ENCODE data around the gene OCA2.

The OCA2 gene

DNA sequence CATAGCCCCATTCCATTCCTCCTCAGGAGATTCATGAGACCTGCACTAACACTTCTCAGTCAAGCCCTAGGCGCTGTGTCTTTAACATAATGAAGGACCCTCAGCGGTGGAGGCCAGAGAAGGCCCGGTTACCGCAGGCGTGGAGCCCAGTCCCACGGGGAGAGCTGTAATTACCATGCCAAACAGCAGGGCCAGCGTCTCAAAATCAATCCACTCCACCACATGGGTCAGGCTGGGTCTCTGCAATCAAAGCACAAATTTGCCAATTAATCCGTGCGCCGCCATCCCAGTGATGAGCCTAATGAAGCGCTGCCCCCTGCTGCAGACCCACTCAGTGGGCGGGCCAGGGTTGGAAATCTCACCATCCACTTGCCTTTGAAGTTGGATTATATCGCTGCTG, 109.7 kb downstream of the OCA2 start:
- H3K27me3 ChIP-seq (ENCODE audit: control insufficient read depth, insufficient read depth, low read length, poor library complexity, severe bottlenecking) = no peaks in the 10 kb centered on the region
- H3K27ac ChIP-seq (ENCODE audit: insufficient read depth, low read depth, low read length, poor library complexity, severe bottlenecking) = no peak overlapping the region
- no peak overlapping the region for H3K4me3 ChIP-seq (ENCODE audit: insufficient read depth, low read depth, low read length)
- H3K9me3 ChIP-seq (ENCODE audit: control insufficient read depth, low read length) = no peaks in the 10 kb centered on the region
- WGBS, 2 experiments = 86 to 89% methylated on average over 13 of the region's 13 CpGs
- H3K36me3 ChIP-seq (ENCODE audit: control insufficient read depth, insufficient read depth, low read length) = no peaks in the 10 kb centered on the region
- H3K4me1 ChIP-seq (ENCODE audit: control insufficient read depth, insufficient read depth, low read length) = no peaks in the 10 kb centered on the region

DNA sequence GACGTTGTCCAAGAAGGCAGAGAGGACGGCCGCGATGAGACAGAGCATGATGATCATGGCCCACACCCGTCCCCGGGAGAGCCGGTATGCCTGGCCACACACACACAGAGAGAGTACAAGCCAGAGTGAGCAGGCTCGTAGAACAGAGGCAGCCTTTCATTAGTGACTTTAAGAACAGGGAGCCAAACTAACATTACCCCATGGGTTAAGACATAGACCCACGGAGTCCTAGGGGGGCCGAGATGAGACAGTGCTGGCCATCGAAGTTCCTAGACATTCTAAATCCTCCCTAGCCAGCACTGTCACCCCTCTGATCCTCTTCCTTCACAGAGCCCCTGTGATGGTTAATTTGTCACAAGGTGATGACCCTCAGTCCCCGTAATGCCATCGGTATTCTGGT, 114.0 kb downstream of the OCA2 start:
- WGBS, 2 experiments = 89 to 91% methylated on average over 13 of the region's 13 CpGs
- Histone ChIP-seq H3K27me3 (ENCODE audit: control insufficient read depth, insufficient read depth, low read length, poor library complexity, severe bottlenecking) (no peaks in the 10 kb centered on the region), H3K36me3 (ENCODE audit: control insufficient read depth, insufficient read depth, low read length) (no peaks in the 10 kb centered on the region), H3K9me3 (ENCODE audit: control insufficient read depth, low read length) (no peaks in the 10 kb centered on the region), H3K4me1 (ENCODE audit: control insufficient read depth, insufficient read depth, low read length) (no peaks in the 10 kb centered on the region), H3K27ac (ENCODE audit: insufficient read depth, low read depth, low read length, poor library complexity, severe bottlenecking) (no peak overlapping the region), H3K4me3 (ENCODE audit: insufficient read depth, low read depth, low read length) (no peak overlapping the region)

- H3K27me3 ChIP-seq (ENCODE audit: control insufficient read depth, insufficient read depth, low read length, poor library complexity, severe bottlenecking) = no peaks in the 10 kb centered on the region
- H3K4me1 ChIP-seq (ENCODE audit: control insufficient read depth, insufficient read depth, low read length) = no peaks in the 10 kb centered on the region
- 96 to 97% methylated on average over 9 of the region's 9 CpGs for WGBS, 2 experiments
- no peaks in the 10 kb centered on the region for H3K36me3 ChIP-seq (ENCODE audit: control insufficient read depth, insufficient read depth, low read length)
- no peak overlapping the region for H3K27ac ChIP-seq (ENCODE audit: insufficient read depth, low read depth, low read length, poor library complexity, severe bottlenecking)
- no peak overlapping the region for H3K4me3 ChIP-seq (ENCODE audit: insufficient read depth, low read depth, low read length)
- no peaks in the 10 kb centered on the region for H3K9me3 ChIP-seq (ENCODE audit: control insufficient read depth, low read length)
Measured at GRCh38 chr15:27983496-27983895, 115.6 kb downstream of the OCA2 start.

GRCh38 chr15:27977696-27978095, 121.4 kb downstream of the OCA2 start:
- 93 to 97% methylated on average over 3 to 4 of the region's 4 CpGs for WGBS, 2 experiments
- H3K9me3 ChIP-seq (ENCODE audit: control insufficient read depth, low read length) = no peaks in the 10 kb centered on the region
- no peaks in the 10 kb centered on the region for H3K36me3 ChIP-seq (ENCODE audit: control insufficient read depth, insufficient read depth, low read length)

GRCh38 chr15:27973886-27974285, 125.2 kb downstream of the OCA2 start:
- Histone ChIP-seq H3K27me3 (ENCODE audit: control insufficient read depth, insufficient read depth, low read length, poor library complexity, severe bottlenecking) (no peaks in the 10 kb centered on the region), H3K36me3 (ENCODE audit: control insufficient read depth, insufficient read depth, low read length) (no peaks in the 10 kb centered on the region), H3K4me1 (ENCODE audit: control insufficient read depth, insufficient read depth, low read length) (no peaks in the 10 kb centered on the region), H3K4me3 (ENCODE audit: insufficient read depth, low read depth, low read length) (no peak overlapping the region), H3K9me3 (ENCODE audit: control insufficient read depth, low read length) (no peaks in the 10 kb centered on the region), H3K27ac (ENCODE audit: insufficient read depth, low read depth, low read length, poor library complexity, severe bottlenecking) (no peak overlapping the region)

More at GRCh38 chr15:27977696-27978095, 121.4 kb downstream of the OCA2 start:
- H3K27me3 ChIP-seq (ENCODE audit: control insufficient read depth, insufficient read depth, low read length, poor library complexity, severe bottlenecking) = no peaks in the 10 kb centered on the region
- no peak overlapping the region for H3K27ac ChIP-seq (ENCODE audit: insufficient read depth, low read depth, low read length, poor library complexity, severe bottlenecking)
- H3K4me3 ChIP-seq (ENCODE audit: insufficient read depth, low read depth, low read length) = no peak overlapping the region
- H3K4me1 ChIP-seq (ENCODE audit: control insufficient read depth, insufficient read depth, low read length) = no peaks in the 10 kb centered on the region

DNA sequence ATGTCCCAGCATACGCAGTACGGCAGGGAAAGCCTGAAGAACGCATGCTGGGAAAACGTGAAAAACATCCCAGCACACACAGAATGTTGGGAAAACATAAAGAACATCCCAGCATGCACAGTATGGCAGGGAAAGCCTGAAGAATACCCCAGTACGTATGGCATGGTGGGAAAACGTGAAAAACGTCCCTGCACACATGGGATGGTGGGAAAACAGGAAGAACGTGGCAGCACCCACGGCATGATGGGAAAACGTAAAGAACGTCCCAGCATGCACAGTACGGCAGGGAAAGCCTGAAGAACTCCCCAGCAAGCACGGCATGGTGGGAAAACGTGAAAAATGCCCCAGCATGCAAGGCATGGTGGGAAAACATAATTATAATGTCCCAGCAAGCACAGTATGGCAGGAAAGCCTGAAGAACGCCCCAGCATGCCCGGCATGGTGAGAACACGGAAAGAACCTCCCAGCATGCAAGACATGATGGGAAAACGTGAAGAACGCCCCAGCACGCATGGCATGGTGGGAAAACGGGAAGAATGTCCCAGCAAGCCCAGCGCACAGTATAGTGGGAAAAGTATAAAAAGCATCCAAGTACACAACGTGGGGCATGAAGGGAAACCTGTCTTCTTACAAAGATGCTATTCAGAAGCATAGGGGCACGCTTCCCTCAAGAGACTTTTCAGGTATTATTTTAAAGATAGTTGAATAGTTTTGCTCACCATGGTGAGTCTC, 128.3 kb downstream of the OCA2 start:
- 94 to 96% methylated on average over 24 of the region's 24 CpGs for WGBS, 2 experiments
- no peaks in the 10 kb centered on the region for H3K27me3 ChIP-seq (ENCODE audit: control insufficient read depth, insufficient read depth, low read length, poor library complexity, severe bottlenecking)

GRCh38 chr15:27967541-27967940, 131.6 kb downstream of the OCA2 start:
- Histone ChIP-seq H3K36me3 (ENCODE audit: control insufficient read depth, insufficient read depth, low read length) (no peaks in the 10 kb centered on the region), H3K9me3 (ENCODE audit: control insufficient read depth, low read length) (no peaks in the 10 kb centered on the region), H3K4me1 (ENCODE audit: control insufficient read depth, insufficient read depth, low read length) (no peaks in the 10 kb centered on the region), H3K27ac (ENCODE audit: insufficient read depth, low read depth, low read length, poor library complexity, severe bottlenecking) (no peak overlapping the region), H3K4me3 (ENCODE audit: insufficient read depth, low read depth, low read length) (no peak overlapping the region), H3K27me3 (ENCODE audit: control insufficient read depth, insufficient read depth, low read length, poor library complexity, severe bottlenecking) (no peaks in the 10 kb centered on the region)
- WGBS, 2 experiments = 95 to 96% methylated on average over 13 of the region's 13 CpGs

More for the DNA sequence above, 128.3 kb downstream of the OCA2 start:
- Histone ChIP-seq H3K4me1 (ENCODE audit: control insufficient read depth, insufficient read depth, low read length) (no peaks in the 10 kb centered on the region), H3K4me3 (ENCODE audit: insufficient read depth, low read depth, low read length) (no peak overlapping the region), H3K27ac (ENCODE audit: insufficient read depth, low read depth, low read length, poor library complexity, severe bottlenecking) (no peak overlapping the region), H3K9me3 (ENCODE audit: control insufficient read depth, low read length) (no peaks in the 10 kb centered on the region), H3K36me3 (ENCODE audit: control insufficient read depth, insufficient read depth, low read length) (no peaks in the 10 kb centered on the region)

GRCh38 chr15:27965546-27965945, 133.6 kb downstream of the OCA2 start:
- Histone ChIP-seq H3K36me3 (ENCODE audit: control insufficient read depth, insufficient read depth, low read length) (no peaks in the 10 kb centered on the region), H3K27me3 (ENCODE audit: control insufficient read depth, insufficient read depth, low read length, poor library complexity, severe bottlenecking) (no peaks in the 10 kb centered on the region), H3K4me1 (ENCODE audit: control insufficient read depth, insufficient read depth, low read length) (no peaks in the 10 kb centered on the region), H3K4me3 (ENCODE audit: insufficient read depth, low read depth, low read length) (no peak overlapping the region), H3K27ac (ENCODE audit: insufficient read depth, low read depth, low read length, poor library complexity, severe bottlenecking) (no peak overlapping the region), H3K9me3 (ENCODE audit: control insufficient read depth, low read length) (no peaks in the 10 kb centered on the region)
- WGBS, 2 experiments = 86 to 89% methylated on average over 5 to 6 of the region's 6 CpGs

DNA sequence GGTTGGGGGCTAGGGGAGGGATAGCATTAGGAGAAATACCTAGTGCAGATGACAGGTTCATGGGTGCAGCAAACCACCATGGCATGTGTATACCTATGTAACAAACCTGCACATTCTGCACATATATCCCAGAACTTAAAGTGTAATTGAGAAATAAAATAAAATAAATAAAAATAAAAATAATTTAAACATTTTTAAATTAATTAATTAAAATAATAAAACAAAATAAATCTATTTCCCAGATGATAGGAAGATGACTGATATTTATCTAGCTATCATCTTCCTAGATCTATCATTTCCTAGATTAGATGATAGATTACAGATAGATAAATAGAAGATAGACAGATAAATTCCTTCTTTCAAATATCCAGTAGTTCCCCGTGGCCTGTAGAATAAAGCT, 137.3 kb downstream of the OCA2 start:
- Histone ChIP-seq H3K4me3 (ENCODE audit: insufficient read depth, low read depth, low read length) (no peak overlapping the region), H3K27me3 (ENCODE audit: control insufficient read depth, insufficient read depth, low read length, poor library complexity, severe bottlenecking) (no peaks in the 10 kb centered on the region), H3K9me3 (ENCODE audit: control insufficient read depth, low read length) (no peaks in the 10 kb centered on the region), H3K4me1 (ENCODE audit: control insufficient read depth, insufficient read depth, low read length) (peaks cover 1% of the 10 kb centered on the region), H3K27ac (ENCODE audit: insufficient read depth, low read depth, low read length, poor library complexity, severe bottlenecking) (no peak overlapping the region), H3K36me3 (ENCODE audit: control insufficient read depth, insufficient read depth, low read length) (no peaks in the 10 kb centered on the region)
- 77 to 87% methylated on average over 1 of the region's 1 CpG for WGBS, 2 experiments

- no peaks in the 10 kb centered on the region for H3K27me3 ChIP-seq (ENCODE audit: control insufficient read depth, insufficient read depth, low read length, poor library complexity, severe bottlenecking)
- H3K36me3 ChIP-seq (ENCODE audit: control insufficient read depth, insufficient read depth, low read length) = no peaks in the 10 kb centered on the region
- no peaks in the 10 kb centered on the region for H3K9me3 ChIP-seq (ENCODE audit: control insufficient read depth, low read length)
- no peak overlapping the region for H3K4me3 ChIP-seq (ENCODE audit: insufficient read depth, low read depth, low read length)
- H3K4me1 ChIP-seq (ENCODE audit: control insufficient read depth, insufficient read depth, low read length) = peaks cover 5% of the 10 kb centered on the region
- no peak overlapping the region for H3K27ac ChIP-seq (ENCODE audit: insufficient read depth, low read depth, low read length, poor library complexity, severe bottlenecking)
- WGBS, 2 experiments = 90% methylated on average over 9 to 10 of the region's 10 CpGs
Measured at GRCh38 chr15:27958911-27959578, 140.1 kb downstream of the OCA2 start.

Data from ectodermal cell (in vitro differentiated cells).